ENCODE results near the gene TRIOBP. TPM values are rescaled to one million over a fixed set of nuclear protein-coding genes. Genes with fewer than 3 reads are reported as not detected.

TRIOBP gene
- total RNA-seq, 1 experiment from 2014 or later, result 28.7 TPM

GRCh38 chr22:37657590-37658132 lies 39.2 kb upstream of the TRIOBP start:
- TF ChIP-seq, protein P1, sequence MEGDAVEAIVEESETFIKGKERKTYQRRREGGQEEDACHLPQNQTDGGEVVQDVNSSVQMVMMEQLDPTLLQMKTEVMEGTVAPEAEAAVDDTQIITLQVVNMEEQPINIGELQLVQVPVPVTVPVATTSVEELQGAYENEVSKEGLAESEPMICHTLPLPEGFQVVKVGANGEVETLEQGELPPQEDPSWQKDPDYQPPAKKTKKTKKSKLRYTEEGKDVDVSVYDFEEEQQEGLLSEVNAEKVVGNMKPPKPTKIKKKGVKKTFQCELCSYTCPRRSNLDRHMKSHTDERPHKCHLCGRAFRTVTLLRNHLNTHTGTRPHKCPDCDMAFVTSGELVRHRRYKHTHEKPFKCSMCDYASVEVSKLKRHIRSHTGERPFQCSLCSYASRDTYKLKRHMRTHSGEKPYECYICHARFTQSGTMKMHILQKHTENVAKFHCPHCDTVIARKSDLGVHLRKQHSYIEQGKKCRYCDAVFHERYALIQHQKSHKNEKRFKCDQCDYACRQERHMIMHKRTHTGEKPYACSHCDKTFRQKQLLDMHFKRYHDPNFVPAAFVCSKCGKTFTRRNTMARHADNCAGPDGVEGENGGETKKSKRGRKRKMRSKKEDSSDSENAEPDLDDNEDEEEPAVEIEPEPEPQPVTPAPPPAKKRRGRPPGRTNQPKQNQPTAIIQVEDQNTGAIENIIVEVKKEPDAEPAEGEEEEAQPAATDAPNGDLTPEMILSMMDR (conservative IDR thresholded peaks at IDR 0.05; ENCODE audit: low read depth, low read length), result no peak
- TF ChIP-seq EZH2 (IDR thresholded peaks at IDR 0.05; ENCODE audit: borderline replicate concordance, low read depth, low read length, poor library complexity, severe bottlenecking), result no peak
- no peak for DNase-seq (ENCODE audit: low spot score)
- no TSS peak for BruUV-seq (replicated peaks)
- no peaks in the 10 kb centered on the region for H3K27me3 ChIP-seq (replicated peaks; ENCODE audit: insufficient read depth, low read depth, low read length, poor library complexity)
- no peaks in the 10 kb centered on the region for H3K9me3 ChIP-seq (ENCODE audit: low read depth, low read length, poor library complexity, severe bottlenecking)
- intact Hi-C loops (cut with micrococcal nuclease; ENCODE audit: unreplicated experiment), result no loop called here
- H3K27ac ChIP-seq (ENCODE audit: low read depth, low read length, poor library complexity, severe bottlenecking), result peak overlapping the region; percentile 51
- CTCF ChIA-PET, result interaction anchor here (0.7 to 2.3 kb wide), 5 partner anchors 14 to 163 kb away, joined by 3 to 39 read pairs (median 4); no protein-coding TSS in a partner anchor
- no peaks in the 10 kb centered on the region for H3K36me3 ChIP-seq (ENCODE audit: insufficient read depth, low read length, poor library complexity, severe bottlenecking)
- POLR2A ChIA-PET (ENCODE audit: low non-redundant PET), result interaction anchor here (0.6 kb wide), 3 partner anchors 131 to 356 kb away, joined by 3 to 6 read pairs (median 3); no protein-coding TSS in a partner anchor
- peak overlapping the region; percentile 85 for H3K4me3 ChIP-seq (ENCODE audit: low read depth, low read length, poor library complexity, severe bottlenecking)
- H3K4me1 ChIP-seq (ENCODE audit: insufficient read depth, low read length, poor library complexity, severe bottlenecking), result peaks cover 21% of the 10 kb centered on the region

GRCh38 chr22:37658133-37659065 lies 38.4 kb upstream of the TRIOBP start, which contains the start of gene PDXP:
PDXP (plus strand) TSS chr22:37658723; CDS start chr22:37658783, 60 bp downstream.
- intact Hi-C loops (cut with micrococcal nuclease; ENCODE audit: unreplicated experiment), result no loop called here
- POLR2A ChIA-PET (ENCODE audit: low non-redundant PET), result interaction anchor here (0.6 to 0.9 kb wide), 3 partner anchors 22 to 355 kb away, joined by 3 read pairs; no protein-coding TSS in a partner anchor
- TF ChIP-seq, protein P1 (conservative IDR thresholded peaks at IDR 0.05; ENCODE audit: low read depth, low read length), result no peak
- TF ChIP-seq EZH2 (IDR thresholded peaks at IDR 0.05; ENCODE audit: borderline replicate concordance, low read depth, low read length, poor library complexity, severe bottlenecking), result no peak
- no peaks in the 10 kb centered on the region for H3K36me3 ChIP-seq (ENCODE audit: insufficient read depth, low read length, poor library complexity, severe bottlenecking)
- peak within 1 kb of the TSS; percentile 51 for H3K27ac ChIP-seq (ENCODE audit: low read depth, low read length, poor library complexity, severe bottlenecking)
- CTCF ChIA-PET, result interaction anchor here (0.9 to 2.3 kb wide), 4 partner anchors 15 to 52 kb away, joined by 3 to 39 read pairs (median 4); no protein-coding TSS in a partner anchor
- peak within 1 kb of the TSS; percentile 85 for H3K4me3 ChIP-seq (ENCODE audit: low read depth, low read length, poor library complexity, severe bottlenecking)
- peaks cover 21% of the 10 kb centered on the region for H3K4me1 ChIP-seq (ENCODE audit: insufficient read depth, low read length, poor library complexity, severe bottlenecking)
- no peaks in the 10 kb centered on the region for H3K9me3 ChIP-seq (ENCODE audit: low read depth, low read length, poor library complexity, severe bottlenecking)
- DNase-seq (ENCODE audit: low spot score), result peak; percentile 100
- BruUV-seq (replicated peaks), result no TSS peak
- no peaks in the 10 kb centered on the region for H3K27me3 ChIP-seq (replicated peaks; ENCODE audit: insufficient read depth, low read depth, low read length, poor library complexity)

DNA sequence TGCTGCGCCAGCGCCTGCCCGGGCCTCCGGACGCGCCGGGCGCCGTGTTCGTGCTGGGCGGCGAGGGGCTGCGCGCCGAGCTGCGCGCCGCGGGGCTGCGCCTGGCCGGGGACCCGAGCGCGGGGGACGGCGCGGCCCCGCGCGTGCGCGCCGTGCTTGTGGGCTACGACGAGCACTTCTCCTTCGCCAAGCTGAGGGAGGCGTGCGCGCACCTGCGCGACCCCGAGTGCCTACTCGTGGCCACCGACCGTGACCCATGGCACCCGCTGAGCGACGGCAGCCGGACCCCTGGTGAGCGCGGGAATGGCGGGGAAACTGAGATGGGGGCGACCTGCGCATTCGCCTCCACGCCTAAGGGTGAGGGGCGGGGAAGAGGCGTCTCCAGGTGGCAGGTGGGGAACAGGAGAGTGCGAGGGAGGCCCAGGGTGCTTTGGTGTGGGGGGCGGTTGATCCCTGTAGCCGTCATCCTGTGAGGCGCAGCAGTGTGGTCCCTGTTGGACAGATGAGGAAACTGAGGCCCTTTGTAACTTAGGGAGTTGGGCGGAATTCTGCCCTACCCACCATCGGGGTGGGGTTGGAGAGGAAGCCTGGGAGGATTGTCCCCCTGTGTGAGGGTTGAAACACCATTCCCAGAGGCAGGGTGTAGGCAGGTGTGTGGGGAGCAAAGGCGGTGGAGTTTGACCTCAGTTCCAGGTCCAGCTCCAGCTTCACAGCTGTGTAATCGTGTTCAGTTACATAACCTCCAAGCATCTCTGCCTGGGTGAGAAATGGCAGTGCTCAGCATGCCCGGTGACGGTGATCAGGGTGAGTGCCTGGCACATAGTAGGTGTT lies 37.6 kb upstream of the TRIOBP start:
- H3K27me3 ChIP-seq (replicated peaks; ENCODE audit: insufficient read depth, low read depth, low read length, poor library complexity), result no peaks in the 10 kb centered on the region
- H3K4me1 ChIP-seq (ENCODE audit: insufficient read depth, low read length, poor library complexity, severe bottlenecking), result peaks cover 21% of the 10 kb centered on the region
- ChIA-PET CTCF (interaction anchor here (0.9 to 2.3 kb wide), 2 partner anchors 16 to 23 kb away, joined by 3 to 39 read pairs; no protein-coding TSS in a partner anchor), POLR2A (ENCODE audit: low non-redundant PET) (no interaction called here)
- no peaks in the 10 kb centered on the region for H3K36me3 ChIP-seq (ENCODE audit: insufficient read depth, low read length, poor library complexity, severe bottlenecking)
- peak overlapping the region; percentile 51 for H3K27ac ChIP-seq (ENCODE audit: low read depth, low read length, poor library complexity, severe bottlenecking)
- intact Hi-C loops (cut with micrococcal nuclease; ENCODE audit: unreplicated experiment), result no loop called here
- no peak for DNase-seq (ENCODE audit: low spot score)
- peak overlapping the region; percentile 85 for H3K4me3 ChIP-seq (ENCODE audit: low read depth, low read length, poor library complexity, severe bottlenecking)
- TSS peak; percentile 45 for BruUV-seq (replicated peaks)
- no peak for TF ChIP-seq EZH2 (IDR thresholded peaks at IDR 0.05; ENCODE audit: borderline replicate concordance, low read depth, low read length, poor library complexity, severe bottlenecking)
- TF ChIP-seq, protein P1 (conservative IDR thresholded peaks at IDR 0.05; ENCODE audit: low read depth, low read length), result no peak
- no peaks in the 10 kb centered on the region for H3K9me3 ChIP-seq (ENCODE audit: low read depth, low read length, poor library complexity, severe bottlenecking)
